ENCODE measurements around the gene NEDD9.

DNA sequence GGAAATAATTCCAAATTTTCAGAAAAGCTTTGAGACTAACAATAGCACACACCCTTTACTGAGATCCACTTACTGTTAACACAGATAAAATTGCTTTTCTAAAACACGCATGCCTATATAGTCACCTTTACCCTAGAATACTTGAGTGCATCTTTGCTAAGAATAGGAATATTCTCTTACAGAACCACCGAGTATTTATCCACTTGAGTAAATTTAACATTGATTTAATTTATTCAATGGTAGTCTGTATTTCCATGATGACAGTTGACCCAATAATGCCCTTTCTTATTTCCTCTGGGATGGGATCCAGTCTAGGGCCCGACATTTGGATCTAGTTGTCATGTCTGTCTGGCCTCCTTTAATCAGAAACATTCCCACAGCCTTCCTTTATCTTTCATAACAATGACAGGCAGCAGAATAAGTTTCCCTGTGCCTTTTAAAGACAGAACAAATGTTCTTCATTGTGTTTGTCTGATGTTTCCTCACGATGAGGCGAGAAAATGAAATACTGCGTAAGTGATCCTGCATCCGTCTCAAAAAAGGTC, 64.3 kb downstream of the NEDD9 start:
- TF ChIP-seq, protein P1, sequence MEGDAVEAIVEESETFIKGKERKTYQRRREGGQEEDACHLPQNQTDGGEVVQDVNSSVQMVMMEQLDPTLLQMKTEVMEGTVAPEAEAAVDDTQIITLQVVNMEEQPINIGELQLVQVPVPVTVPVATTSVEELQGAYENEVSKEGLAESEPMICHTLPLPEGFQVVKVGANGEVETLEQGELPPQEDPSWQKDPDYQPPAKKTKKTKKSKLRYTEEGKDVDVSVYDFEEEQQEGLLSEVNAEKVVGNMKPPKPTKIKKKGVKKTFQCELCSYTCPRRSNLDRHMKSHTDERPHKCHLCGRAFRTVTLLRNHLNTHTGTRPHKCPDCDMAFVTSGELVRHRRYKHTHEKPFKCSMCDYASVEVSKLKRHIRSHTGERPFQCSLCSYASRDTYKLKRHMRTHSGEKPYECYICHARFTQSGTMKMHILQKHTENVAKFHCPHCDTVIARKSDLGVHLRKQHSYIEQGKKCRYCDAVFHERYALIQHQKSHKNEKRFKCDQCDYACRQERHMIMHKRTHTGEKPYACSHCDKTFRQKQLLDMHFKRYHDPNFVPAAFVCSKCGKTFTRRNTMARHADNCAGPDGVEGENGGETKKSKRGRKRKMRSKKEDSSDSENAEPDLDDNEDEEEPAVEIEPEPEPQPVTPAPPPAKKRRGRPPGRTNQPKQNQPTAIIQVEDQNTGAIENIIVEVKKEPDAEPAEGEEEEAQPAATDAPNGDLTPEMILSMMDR (IDR thresholded peaks at IDR 0.05; ENCODE audit: low read length) = no peak
- TF ChIP-seq EZH2 (optimal IDR thresholded peaks at IDR 0.05; ENCODE audit: low read depth, low read length) = no peak

Data from MM.1S (cell line).